ENCODE data around the gene TRIM52.
"Not testable (repeated sequence)": the region's sequence is repeated elsewhere in the genome, so short reads cannot be mapped to it uniquely, and the experiment has no call there.

The TRIM52 gene

DNA sequence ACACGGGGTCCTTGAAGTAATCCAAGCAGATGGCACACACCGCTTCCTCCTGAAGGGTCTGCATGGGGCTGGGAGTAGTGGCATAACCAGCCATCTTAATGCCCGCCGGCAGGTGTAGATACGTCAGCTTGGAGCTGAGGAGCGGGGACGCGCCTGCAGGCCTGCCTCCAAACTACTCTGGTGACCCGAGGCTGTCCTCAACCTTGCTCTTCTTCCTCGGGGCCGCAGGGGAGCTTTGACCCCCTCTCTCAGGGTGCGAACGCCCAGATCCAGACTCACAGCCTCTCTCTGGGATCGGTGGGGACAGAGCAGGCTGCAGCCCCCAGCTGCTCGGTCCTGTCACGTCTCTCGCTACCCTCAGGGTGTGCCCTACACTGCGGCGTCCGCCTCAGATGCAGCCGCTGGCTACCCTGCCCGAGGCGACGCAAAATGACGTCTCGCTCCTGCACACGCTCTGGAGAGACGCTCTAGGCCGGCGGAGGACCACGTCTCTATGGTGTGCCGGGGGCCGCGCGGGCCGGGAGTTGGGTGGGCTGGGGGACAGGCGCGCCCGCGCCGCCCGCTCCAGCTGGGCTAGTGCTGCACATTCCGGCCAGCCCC lies at the start of gene TRIM52:
Gene TRIM52 (minus strand): TSS at position 424 of the 600 bp plus-strand sequence. CDS start 330 bp downstream, at position 94.
- DNase-seq = peak; percentile 93

DNA sequence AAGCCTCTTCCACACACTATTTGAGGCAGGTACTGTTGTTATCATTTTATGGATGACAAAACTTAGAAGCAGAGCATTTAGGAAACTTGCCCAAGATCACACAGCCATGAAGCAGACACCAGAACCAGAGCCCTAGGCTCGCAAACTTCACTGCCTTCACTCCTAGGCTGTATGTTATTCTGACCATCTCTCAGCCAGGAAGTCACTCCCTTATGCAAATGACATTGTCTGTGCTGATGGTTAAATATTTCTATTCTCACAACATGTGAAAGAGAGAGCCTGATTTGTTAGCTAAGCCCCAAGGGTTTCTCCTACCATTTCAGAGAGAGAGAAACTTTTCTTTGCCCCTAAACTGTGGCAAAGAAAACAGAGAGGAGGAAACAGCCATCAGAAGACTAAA lies 26.4 kb upstream of the TRIM52 start:
- not testable (repeated sequence) for DNase-seq

DNA sequence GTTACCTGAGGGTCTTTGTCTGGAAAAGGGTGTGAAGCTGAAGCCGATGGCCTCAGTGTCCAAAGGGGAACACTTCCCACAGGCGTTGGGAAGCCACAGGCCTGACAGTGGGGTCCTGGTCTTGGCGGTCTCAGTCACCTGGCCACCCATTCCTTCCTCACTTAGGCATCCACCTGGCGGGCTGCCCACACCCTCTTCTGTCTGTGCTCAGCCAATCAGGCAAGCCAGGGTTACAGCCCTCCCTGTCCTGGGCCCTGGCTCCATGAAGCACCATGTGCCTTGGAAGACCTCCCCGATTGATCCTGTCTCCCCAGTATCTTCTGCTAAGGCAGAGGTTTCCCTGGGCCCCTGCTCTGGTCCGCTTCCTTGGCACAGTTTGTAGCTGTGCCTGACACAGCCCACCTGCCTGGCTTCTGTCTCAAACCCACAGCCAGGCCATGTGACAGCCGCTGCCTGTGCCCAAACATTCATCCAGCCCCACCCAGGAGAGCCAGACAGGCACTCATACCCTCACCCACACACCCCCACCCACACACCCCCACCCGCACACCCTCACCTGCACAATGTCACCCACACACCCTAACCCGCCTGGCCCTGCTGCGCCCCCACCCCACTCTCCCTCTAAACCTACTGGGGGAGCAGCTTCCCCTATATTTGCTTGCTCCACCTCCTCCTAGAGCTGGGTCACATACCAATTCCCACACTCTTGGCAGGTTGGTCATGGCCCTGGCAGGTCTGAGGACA lies 25.2 kb upstream of the TRIM52 start:
- not testable (repeated sequence) for DNase-seq

DNA sequence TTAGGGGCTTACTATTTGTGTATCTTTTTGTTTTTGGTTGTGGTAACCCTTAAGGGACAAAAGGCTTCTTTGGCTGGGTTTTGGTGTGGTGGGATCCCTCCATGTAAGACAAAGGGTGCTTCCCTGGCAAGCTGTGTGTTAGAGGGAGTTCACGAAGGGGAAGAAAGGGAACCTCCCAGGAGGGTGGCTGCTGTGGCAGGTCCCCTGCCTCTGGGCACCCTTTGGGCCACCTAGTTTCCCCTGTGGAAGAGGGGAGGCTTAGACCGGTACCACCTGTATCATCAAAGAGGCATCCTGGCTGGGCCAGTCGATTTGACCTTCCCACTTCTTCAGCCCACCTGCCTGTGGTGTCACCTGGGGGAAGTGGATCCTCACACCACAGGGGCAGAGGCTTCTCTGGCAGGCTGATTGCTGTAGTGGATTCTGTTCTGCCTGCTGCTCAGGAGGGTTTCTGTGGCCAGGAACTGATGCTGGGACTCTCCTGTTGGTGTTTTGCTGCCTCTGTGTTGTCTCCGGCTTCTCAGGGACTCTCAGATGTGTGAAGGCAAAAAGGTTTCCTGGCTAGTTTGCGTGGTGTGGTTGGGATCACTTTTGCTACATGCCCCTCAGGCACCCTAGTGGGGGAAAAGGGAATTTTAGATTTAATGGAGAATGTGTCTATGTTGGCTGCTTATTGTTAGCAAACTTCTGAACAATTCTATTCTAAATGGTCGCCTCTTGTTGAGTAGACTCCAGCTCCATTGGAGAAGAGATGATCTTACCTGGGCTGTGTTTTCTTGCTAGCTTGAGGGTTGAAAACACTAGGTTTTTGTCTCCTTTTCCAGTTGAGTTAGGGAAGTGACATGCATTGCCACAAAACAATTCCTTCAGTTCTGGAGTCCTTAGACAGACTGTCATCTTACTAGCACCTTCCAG lies 23.2 kb upstream of the TRIM52 start:
- not testable (repeated sequence) for DNase-seq

DNA sequence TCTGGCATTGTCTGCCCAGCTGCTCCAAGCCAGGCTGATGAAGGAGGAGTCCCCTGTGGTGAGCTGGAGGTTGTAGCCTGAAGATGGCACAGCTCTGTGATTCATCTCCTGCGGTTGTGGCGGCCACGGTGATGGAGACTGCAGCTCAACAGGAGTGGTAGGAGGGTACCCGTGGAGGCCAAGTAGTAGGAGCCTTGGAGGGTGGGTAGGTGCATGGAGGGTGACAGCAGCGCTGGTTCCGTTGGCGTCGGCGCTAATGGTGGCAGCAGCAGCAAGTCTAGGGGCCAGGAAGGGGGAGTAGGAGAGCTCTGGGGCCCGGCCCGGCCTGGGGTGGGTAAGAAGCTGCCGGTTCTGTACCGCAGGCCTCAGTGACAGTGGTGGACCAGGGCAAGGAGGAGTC lies 22.4 kb upstream of the TRIM52 start:
- no peak for DNase-seq

DNA sequence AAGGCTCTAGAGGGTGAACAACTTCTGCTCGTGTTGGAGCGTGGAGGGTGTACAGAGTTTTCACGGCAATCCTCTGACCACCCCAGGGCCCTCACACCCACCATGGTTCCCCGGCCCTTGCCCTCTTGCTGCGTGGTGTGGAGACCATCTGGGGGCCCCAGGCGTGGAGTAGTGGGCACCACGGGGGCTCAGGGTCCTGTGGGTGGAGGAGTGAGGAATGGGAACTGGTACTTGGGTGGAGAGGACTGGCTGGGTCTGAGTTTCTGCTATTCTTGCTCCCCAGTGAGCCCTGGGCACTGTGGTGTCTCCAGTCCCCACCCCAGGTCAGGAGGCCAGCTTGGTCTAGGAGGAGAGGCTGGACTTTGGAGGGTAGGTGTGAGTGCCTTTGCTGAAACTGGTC lies 21.9 kb upstream of the TRIM52 start:
- DNase-seq = no peak

DNA sequence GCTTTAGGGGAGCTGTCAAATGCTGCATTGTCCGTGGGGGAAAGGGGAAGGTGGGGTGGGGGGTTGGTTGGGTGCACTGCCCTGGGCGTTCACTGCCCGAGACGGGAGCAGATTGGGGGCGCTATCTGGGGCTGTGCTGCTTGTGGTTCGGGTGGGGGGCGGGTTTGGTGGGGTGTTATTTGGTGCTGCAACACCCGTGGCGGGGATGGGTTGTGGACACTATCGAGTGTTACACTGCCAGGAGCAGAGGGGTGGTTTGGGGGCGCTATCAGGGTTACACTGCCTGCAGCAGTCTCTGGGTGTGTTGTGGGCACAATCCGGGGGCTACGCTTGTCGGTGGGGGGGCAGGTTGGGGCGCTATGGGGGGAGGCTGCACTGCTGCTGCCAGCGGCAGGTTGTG lies 21.5 kb upstream of the TRIM52 start:
- DNase-seq = not testable (repeated sequence)

DNA sequence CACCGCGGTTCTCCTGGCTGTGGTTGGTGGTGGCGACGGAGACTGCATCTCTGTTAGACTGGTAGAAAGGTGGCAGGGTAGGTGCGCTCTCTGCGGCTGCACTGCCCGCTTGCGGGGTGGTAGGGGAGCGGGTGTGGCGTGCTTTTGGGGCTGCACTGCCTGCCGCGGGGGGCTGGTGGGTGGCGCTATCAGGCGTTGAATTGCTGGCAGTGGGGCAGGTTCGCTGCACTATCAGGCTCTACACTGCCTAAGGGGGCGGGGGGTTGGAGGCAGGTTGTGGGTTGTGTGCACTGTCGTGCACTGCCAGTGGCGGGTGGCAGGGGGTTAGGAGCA lies 21.0 kb upstream of the TRIM52 start:
- no peak for DNase-seq

DNA sequence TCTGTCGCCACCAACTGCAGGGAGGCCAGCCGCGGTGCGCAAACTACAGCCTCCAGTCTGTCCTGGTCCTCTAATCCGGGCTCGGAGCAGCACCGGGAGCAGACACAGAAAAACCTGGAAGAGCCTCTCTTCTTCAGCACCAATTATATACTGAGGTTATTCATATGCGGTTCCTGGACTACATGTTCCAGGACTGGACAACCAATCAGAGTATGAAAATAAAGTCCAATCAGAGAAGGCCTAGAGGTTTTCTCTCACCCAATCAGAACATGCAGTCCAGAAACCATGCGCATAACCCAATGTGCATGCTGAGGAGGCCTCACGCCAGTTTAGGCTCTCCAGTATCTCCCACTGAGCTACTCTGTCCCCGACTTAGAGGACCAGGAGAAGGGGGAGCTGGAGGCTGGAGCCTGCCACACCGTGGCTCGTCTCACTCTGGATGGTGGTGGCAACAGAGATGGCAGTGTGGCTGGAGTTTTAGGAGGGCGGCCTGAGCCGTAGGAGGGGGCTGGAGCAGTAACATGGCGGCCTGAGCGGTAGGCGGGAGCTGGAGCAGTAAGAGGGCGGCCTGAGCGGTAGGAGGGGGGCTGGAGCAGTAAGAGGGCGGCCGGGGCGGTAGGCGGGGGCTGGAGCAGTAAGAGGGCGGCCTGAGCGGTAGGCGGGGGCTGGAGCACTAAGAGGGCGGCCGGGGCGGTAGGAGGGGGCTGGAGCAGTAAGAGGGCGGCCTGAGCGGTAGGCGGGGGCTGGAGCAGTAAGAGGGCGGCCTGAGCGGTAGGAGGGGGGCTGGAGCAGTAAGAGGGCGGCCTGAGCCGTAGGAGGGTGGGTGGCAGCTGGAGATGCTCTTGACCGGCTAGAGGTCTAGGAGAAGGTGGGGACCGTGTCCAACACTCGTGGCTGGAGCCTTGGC lies 20.4 kb upstream of the TRIM52 start:
- DNase-seq = no peak

DNA sequence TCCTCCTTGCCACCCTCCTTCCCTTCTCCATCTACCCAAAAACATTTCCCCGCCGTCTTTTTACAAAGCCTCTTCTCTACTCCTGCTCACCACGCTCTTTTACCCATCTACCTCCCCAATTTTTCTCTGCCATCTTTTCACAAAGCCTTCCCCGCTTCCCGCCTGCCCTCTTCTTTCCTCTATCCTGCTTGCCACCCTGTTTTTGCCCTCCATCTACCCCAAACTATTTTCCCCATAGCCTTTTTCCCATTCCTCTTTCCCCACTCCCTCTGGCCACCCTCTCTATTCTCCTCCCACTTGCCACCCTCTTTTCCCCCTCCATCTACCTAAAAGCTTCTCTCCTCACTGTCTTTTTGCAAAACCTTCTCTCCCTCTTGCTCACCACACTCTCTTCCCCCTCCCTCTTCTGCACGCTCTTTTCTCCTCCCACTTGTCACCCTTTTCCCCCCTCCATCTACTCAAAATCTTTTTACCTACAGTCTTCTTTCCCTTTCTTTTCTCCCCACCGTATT lies 19.4 kb upstream of the TRIM52 start:
- DNase-seq = no peak

DNA sequence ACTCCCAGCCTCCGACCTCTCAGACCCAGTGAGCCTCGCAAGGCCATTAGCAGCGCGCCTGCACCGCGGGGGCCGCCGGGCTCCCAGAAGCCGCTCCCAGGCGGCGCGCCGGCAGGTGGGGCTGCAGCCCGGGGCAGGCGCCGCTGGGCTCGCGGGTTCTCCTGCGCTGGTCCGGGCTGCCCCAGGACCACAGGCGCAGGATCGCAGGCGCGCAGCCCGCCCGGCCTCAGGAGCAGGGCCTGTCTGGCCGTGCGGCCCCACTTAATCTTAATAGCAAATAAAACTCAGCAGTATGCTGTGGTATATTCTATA lies 12.4 kb upstream of the TRIM52 start:
- not testable (repeated sequence) for DNase-seq

DNA sequence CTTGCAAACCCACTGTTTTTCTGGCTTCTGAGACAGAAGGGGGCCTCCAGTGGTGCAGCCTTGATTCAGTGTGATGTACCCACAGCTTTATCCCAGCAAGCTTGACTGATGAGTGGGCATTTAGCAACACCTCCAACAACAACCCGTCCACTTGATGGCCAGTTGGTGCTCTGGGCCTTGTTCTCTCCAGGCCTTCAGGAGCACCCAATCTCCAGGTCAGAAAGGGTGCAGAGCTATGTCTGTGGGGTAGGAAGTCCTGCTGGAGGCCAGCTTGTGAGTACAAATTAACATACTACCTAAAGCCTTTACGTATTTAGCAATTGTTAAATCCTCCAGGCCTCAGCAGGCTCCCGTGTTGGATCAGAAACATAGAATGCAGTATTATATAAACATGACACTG lies 10.1 kb upstream of the TRIM52 start:
- no peak for DNase-seq

DNA sequence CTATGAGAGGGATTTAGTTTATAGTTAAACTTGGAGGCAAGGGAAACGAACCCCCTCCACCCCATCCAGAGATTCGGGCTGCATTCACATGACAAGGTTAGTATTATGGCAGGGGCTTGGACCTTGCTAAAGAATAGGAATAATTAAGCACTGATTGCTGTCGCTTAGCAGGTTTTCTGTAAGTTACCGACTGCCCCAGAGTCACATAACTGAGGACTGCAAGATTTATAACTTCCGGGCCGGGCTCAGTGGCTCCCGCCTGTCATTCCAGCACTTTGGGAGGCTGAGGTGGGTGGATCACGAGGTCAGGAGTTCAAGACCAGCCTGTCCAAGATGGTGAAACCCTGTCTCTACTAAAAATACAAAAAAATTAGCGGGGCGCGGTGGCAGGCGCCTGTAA lies 7.0 kb upstream of the TRIM52 start:
- not testable (repeated sequence) for DNase-seq

DNA sequence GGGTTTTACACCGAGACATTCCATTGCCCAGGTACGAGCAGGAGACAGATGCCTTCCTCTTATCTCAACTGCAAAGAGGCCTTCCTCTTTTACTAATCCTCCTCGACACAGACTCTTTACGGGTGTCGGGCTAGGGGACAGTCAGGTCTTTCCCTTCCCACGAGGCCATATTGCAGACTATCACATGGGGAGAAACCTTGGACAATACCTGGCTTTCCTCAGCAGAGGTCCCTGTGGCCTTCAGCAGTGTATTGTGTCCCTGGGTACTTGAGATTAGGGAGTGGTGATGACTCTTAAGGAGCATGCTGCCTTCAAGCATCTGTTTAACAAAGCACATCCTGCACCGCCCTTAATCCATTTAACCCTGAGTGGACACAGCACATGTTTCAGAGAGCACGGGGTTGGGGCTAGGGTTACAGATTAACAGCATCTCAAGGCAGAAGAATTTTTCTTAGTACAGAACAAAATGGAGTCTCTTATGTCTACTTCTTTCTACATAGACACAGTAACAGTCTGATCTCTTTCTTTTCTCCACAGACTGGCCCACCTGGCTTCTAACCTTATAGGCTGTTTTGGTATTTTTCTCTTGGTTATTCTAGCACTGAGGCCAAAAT lies 6.5 kb upstream of the TRIM52 start:
- not testable (repeated sequence) for DNase-seq

DNA sequence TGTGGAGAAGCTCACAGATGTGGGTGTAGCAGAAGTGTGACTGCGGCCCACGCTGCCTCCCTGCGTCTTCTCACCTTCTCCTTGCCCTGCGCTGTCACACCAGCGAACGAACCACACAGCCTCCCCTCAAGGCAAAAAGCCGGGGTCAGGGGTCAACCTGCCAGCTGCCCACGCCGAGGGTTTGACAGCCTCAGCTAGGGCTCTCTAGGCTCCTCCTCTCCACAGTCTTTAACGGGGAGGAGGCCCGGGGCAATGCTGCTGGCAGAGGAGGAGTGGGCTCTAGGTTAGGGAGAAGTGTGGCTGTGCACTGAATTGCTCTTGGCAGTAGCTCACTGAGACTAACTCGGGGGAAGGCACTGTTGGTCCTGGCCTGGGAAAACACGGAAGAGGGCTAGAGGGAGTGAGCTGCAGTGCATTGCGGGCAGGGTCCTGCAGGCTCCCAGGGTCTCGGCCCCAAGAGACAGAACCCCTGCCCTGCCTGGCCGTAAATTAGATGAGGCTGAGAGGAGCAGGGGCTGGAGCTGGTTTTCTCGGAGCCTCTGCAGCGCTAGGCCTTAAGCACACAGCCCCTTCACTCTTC lies 4.2 kb upstream of the TRIM52 start:
- no peak for DNase-seq

DNA sequence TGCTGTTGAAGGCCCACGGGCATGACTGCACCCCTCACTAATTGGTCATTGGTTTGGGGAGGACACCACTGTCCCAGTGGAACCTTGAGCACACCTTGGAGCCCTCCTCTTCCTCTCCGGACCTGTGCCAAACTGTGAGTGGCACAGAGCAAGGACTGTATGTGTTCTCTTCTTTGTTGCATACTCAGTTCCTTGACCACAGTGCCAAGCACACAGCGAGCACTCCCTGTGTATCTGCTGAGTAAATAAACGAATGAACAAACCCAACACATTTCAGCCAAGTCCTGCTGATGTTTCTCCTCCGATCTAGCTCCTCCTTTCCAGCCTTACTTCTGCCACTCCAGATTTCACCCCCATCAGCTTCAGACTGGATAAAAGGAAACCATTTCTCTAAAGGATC lies 2.7 kb upstream of the TRIM52 start:
- DNase-seq = no peak

DNA sequence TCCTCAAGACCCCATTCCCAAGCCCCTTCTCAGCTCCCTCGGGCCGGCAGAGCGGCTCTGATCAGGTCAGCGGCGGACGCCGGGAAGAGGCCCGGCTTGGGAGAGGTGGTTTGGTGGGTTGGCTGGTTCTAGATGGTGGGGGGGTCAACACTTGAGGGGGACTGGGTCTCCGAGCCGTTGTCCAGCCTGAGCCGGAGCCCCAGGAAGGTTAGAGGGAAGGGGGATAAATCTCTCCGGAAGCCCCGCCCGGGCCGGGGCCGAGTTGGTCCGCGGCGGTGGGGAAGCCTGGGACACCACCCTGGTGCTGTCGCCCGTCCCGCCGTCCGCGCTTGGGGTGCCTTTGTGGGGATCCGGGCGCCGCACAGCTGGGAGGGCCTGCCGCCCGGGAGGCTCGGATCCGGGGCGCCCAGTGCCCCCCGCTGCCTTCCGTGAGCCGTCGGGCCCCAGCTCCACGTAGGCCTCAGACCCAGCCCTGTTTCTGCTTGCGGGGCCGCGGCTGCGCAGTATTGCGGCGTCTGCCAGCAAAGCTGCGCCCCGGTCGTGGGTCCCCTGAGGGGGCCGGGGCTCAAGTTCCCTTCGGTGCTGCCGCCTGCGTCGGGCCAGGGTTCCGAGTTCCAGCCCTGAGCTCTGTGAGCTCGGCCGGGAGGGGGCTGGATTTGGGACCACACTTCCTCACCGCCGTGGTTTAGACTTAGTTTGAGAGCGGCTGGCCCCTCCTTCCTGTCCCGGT lies 542 bp upstream of the TRIM52 start:
- DNase-seq = peak; percentile 79

DNA sequence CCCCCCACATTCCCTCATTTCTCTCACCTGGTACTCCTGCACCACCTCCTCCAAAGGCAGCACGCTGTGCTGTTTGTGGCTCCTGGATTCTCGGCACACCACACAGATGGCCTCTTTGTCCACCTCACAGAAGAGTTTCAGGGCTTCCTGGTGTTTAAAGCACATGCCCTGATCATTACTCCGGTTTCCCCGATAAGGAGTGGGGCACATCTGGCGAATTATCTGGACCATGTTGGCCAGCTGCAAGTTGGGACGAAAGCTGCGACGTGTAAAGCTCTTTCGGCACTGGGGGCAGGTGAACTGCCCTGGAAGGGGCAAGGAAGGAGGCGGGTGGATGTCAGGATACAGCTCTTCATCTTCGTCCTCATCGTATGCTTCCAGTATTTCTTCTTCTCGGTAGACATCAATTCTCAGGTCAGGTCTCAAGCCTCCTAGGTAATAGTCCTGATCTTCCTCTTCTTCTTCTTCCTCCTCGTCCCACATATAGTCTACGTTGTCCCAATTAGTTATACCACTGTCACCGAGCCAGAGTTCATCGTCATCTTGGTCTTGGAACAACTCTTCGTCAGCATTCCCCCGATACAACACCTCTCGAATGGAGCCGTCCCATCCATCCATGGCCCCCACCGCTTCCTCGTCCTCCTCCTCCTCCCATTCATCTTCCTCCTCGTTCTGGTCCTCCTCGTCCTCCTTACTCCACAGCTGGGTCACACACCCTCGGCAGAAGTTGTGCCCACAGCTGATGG lies 796 bp downstream of the TRIM52 start:
- no peak for DNase-seq

DNA sequence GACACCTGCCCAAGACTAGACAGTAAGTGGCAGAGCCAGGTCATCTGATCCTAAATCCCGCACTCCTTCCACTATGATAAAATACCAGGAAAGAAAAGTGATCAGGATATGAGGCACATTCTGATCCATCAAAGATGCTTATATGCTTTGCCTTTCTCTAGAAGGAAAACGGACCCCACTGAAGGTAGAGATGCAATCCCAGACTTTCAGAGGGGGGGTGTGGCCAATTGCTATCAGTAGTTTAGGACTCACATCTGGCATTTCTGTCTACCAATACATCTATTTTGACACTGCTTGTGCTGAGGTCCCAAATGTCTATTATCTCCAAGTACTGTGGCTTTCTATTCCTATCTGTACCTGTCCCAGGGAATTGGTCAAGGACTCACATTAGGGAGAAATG lies 1.7 kb downstream of the TRIM52 start:
- no peak for DNase-seq

DNA sequence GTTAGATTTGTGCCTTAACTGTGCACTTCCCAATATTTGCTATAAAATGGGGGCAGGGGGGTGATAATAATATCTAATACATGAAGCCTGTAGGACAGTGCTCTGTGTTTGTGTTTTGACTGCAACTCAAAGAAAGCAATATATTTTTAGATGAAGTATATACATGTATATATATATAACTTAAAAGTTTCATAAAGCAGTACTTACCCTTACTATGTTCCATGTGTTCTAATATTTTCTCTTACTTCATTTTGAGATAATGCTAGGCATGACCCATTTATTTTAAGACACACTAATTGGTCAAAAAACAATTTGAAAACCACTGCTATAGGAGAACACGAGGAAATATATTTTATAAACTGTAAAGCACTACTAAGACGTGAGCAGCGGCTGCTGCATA lies 2.4 kb downstream of the TRIM52 start:
- no peak for DNase-seq
